Transverse colon (tissue), 4 donors: ENCODE measurements around the gene CAMKK1.

Experiments
- CTCF ChIP-seq, 5 experiments: fragments of 200-600 bp in 3 of 5; fragments of 450-650 bp in 2 of 5; sonication (generic) in 3 of 5; IDR thresholded peaks; 1 replicate in 2 of 5; 2 replicates in 3 of 5; pipeline ENCODE4 v1.5.1; 2016 to 2017; ENCODE audit warnings: antibody characterized with exemption in 5 of 5, inconsistent platforms in 3 of 5, mild to moderate bottlenecking in 2 of 5, moderate library complexity in 1 of 5
- EP300 ChIP-seq: sonication (generic); formaldehyde crosslinking; IDR thresholded peaks from one replicate; pipeline ENCODE4 v1.6.1; 2017; ENCODE audit warnings: antibody characterized with exemption, low read depth
- POLR2A ChIP-seq: fragments of 450-650 bp; IDR thresholded peaks from one replicate; pipeline ENCODE4 v1.6.1; 2016; ENCODE audit warnings: antibody characterized with exemption, mild to moderate bottlenecking, moderate library complexity
- POLR2AphosphoS5 ChIP-seq, 3 donors: sonication (generic); formaldehyde crosslinking; IDR thresholded peaks; one replicate each; pipeline ENCODE4 v1.6.1; 2016; ENCODE audit warnings: antibody characterized with exemption in 3 of 3

DNA sequence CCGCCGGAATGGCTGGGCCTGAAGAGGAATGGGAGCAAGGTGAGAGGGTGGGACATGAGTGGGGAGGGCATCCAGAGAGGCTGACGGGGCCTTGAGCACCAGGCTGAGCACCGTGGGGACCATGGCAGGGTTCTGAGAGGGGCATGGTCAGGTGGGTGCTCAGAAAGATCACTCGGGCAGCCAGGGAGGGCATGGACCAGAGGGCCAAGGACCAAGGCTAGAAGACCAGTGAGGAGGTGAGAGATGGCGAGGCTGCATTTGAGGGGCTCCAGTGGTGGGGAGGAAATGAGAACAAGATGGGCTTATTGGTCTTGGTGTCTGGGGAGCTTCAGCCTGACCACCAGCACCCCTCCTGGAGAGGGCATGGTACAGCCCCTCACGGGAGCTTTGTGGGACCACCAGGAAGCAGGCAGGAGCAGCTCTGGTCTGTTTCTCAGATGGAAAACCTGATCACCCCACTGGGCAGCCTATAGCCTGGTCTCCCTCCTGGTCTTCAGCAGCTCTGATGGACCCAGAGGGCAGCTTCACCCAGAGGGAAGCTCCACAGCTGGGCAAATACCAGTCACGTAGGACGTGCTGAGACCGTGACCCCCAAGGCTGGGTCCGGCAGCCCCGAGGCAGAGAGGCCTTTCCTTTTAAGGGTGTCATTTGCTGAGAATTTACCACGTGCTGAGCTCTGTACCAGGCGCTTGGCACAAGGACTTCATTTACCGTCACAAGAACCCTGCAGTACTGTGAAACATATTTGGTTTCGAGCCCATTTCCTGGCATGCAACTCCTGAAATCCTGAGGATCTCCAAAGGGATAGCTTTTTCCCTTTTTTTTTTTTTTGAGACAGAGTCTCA is 35.4 kb downstream of the CAMKK1 start:
- TF ChIP-seq POLR2A (no peak), CTCF (IDR thresholded peaks at IDR 0.05) (no peak), POLR2AphosphoS5 (IDR thresholded peaks at IDR 0.05) (no peak), EP300 (no peak)
